HG03066 (cell line): Measurements from ENCODE around the gene NPC2.
"Not testable (repeated sequence)": the region's sequence is repeated elsewhere in the genome, so short reads cannot be mapped to it uniquely, and the experiment has no call there.

ENCODE experiments used
- ATAC-seq: cut with Tn5 transposase; IDR thresholded peaks from one replicate; pipeline ENCODE4 v1.9.1; 2021; ENCODE audit warnings: low read depth; ENCODE audit not compliant: unreplicated experiment

Gene NPC2

GRCh38 chr14:74474376-74474775 is 18.7 kb downstream of the NPC2 start:
- no peak for ATAC-seq

GRCh38 chr14:74472601-74473000 is 20.5 kb downstream of the NPC2 start:
- ATAC-seq = no peak

GRCh38 chr14:74469548-74470518 is 23.3 kb downstream of the NPC2 start:
- no peak for ATAC-seq

GRCh38 chr14:74468513-74468912 is 24.6 kb downstream of the NPC2 start:
- no peak for ATAC-seq

DNA sequence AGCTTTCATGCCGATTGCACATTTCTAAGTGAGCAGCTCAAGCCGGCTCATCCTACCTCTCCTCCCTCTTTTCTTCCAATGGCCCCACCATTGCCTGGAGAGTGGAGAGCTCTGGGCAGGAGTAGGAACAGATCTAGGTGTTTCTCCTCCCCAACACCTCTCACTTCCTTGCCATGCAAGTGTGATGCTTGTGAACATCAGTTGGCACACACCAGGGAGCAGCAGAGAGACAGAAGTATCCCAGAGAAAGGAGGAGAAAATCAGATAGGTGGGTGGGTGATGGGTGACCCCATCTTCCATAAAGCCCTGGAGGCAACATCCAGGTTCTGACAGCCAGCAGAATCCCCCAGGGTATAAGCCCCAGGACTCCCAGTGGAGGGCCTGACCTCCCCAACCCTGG is 27.8 kb downstream of the NPC2 start:
- ATAC-seq = no peak

GRCh38 chr14:74464785-74465184 is 28.3 kb downstream of the NPC2 start:
- no peak for ATAC-seq

- ATAC-seq = no peak
These were observed 29.4 kb downstream of the NPC2 start for GRCh38 chr14:74463697-74464096.

DNA sequence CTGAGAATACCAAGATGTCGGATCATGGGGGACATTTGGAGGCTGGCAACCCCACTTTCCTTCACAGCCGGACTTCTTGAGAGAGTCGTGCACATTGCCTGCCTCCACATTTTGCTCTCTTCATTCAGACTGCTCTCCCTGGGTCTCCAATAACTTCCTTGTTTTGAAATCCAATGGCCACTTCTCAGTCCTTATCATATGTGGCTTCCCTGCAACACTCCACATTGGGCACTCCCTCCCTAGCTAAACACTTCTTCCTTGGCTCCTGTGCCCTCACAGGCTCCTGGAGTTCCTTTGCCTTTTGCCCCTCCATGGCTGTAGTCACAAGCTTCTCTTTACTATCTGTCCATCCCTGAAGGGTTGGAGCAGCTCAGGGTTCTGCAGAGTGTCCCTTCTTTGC is 30.1 kb downstream of the NPC2 start:
- ATAC-seq = no peak

DNA sequence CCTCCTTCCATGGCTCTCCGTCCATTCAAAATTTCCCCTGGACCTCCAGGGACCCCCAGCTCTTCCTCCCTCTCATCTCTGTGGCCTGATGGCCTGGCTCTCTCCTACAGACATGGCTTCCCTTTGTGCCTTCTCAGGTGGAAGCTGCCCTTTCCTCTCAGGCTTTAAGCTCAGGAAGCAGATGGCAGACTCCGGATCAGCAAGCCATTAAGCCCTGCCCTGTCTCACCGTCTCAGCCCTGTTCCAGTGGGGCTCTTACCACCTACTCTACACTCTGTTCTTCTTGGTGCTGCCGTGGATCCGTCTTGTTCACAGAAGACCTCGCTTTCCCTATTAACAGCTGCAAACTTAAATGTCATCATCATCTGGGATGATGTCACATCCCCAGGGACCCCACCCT is 33.1 kb downstream of the NPC2 start:
- no peak for ATAC-seq

DNA sequence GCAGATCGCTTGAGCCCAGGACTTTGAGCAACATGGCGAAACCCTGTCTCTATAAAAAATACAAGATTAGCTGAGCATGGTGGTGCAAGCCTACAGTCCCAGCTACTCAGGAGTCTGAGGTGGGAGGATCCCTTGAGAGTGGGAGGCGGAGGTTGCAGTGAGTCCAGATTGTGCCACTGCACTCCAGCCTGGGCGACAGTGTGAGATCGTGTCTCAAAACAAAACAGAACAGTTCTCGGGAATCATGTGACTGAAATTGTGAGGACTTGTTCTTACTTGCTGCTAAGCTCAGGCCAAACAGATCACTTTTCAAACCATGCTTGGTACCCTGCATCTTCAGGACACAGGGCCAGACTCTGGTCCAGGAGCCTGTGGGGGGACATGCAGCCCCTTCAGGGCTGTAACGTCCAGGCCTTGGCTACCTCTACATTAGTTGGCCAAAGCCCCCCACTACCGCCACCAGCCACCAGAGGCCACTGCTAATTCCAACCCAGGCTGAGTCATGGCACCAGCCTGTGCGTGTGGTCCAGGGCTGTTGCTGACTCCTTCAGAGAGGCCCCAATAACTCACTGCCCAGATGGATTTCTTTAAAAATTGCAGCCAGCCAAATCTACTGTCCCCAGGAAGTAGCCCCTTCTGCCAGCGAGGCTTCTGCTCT is 33.7 kb downstream of the NPC2 start:
- ATAC-seq = no peak

DNA sequence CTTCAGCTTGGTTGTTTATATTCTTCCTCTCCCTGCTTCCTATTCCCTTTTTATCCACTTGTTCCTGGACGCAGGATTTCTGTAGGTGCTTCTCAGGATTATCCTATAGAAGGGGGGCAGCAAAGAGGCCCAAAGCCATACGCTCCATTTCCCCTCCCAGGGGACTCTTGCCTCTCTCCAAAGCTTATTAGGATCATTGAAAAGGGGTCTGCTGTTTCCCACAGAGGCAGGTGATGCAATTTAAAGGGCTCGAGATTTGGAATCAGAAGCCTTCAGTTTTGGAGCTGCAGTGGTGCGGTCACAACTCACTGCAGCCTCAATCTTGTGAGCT is 35.6 kb downstream of the NPC2 start:
- ATAC-seq = no peak

DNA sequence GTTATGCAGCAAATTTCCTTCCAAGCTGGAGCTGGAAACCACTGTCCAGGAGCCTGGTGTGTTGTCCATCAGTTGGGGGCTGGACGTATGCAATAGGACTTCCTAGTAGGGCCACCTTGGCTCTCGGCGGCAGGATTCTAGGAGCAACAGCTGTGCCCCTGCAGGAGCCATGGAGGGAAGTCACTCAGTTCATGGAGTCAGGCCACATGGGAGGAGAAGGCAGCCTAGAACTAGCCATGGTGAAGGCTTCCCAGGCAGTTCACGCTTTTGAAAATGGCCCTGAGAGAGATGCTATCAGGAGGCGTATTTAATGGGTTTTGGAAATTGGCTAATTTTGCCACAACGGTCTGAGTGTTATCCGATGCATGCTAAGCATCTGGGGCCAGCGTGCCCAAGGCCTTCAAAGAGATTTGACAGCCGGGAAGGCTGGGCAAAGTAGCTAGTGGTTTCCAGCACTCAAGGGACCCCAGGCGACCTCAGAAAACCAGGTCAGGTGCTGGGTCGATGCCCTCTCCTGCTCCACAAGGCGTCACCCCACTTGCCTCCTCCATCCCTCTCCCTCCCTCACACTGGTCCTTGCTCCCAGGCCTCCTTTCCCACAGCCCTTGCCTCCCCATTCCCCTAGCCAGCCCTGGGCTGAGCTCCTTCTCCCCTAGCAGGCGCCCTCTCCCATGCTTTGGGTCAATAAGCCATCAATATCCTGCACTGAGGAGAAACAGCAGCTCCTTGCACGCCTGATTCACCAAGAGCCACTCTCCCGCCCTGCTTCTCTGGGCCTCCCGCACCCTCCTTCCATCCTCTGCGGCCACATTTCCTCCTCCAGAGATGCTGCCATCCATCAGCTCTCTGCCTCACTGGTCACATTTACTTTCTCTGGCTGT is 36.2 kb downstream of the NPC2 start:
- ATAC-seq = no peak

DNA sequence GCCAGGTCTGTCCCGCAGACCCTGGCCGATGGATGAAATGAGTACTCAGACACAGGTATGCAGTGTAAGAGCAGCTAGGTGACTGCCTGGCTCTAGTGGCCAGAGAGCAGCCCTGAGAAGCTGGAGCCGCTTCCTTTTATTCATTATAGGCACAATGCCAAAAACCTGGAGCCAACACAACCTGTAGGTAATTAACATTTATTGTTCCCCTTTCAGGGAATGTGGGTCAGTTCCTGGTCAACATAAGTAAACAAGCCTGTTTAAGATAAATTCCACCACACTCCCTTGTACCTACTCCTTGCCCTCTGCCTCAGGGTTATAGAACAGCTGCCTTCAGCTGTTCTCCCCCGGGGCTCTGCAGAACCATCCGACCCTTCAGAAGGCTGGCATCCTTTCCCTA is 38.7 kb downstream of the NPC2 start:
- ATAC-seq = not testable (repeated sequence)

DNA sequence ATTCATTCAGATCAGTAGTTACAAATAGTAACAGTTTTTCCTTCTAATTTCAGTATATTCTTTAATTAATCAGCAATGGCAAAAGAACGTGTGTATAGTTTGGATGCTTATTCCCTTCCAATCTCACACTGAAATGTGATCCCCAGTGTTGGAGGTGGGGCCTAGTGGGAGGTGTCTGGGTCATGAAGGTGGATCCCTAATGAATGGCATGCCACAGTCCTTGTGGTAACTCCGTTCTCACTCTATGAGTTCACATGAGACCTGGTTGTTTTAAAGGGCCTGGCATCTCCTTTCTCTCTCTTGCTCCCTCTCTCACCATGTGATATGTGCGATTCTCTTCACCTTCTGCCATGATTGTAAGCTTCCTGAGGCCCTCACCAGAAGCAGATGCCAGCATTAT is 48.2 kb downstream of the NPC2 start:
- no peak for ATAC-seq

DNA sequence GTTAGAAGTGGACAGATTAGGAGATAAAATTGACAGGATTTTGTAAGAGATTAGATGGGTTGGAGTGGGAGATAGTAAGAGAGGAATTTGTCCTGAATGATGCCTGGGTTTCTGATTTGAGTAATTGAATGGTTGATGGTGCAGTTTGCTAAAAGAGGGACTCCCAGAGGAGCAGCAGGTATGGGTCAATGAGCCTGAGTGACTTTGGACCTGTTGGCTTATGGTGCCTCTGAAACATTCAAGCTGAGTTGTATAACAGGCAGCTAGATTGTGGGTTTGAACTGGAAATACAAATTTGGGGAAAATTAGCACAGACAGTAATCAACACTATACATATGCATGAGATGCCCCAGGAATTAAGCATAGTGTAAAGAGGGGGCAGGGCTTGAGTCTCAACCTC is 50.3 kb downstream of the NPC2 start:
- ATAC-seq = no peak

DNA sequence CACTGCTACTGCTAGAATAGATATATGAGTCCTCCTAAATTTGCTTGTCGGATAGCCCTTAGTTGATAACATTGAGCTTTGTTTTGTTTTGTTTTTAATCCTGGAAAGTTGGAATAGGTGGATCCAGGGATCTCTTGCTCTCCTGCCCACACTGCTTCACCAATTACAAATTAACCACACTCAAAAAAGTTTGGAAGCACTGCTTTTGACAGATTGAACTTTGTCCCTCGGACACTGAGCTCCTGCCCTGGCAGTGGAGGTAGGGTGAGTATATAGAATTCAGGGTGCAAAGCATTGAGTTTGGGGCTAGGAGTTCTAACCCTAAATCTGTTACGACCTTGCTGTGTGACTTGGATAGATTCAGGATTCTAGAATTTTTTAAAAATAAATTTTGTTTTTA is 52.0 kb downstream of the NPC2 start:
- no peak for ATAC-seq

- no peak for ATAC-seq
These were observed 54.7 kb downstream of the NPC2 start for GRCh38 chr14:74438351-74438915.

GRCh38 chr14:74437496-74438053 is 55.5 kb downstream of the NPC2 start:
- ATAC-seq = no peak

DNA sequence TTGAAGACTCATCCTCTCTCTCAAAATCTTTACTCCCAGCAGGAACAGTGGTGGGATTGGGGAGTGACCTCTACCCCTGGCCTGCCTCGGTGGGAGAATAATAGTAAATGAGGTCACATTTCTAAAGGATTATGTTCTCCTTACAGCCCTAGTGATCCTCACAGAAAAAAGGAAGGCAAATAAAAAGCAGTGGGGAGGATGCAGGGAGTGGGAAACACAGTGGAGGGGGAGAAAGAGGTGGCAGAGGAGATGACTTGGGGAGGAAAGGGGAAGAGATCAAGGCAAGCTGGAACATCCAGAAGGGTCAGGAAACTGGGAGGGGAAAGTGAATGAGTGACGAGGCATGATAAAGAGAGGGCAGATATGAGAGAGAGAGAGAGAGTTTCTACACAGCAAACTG is 58.8 kb downstream of the NPC2 start:
- ATAC-seq = no peak

DNA sequence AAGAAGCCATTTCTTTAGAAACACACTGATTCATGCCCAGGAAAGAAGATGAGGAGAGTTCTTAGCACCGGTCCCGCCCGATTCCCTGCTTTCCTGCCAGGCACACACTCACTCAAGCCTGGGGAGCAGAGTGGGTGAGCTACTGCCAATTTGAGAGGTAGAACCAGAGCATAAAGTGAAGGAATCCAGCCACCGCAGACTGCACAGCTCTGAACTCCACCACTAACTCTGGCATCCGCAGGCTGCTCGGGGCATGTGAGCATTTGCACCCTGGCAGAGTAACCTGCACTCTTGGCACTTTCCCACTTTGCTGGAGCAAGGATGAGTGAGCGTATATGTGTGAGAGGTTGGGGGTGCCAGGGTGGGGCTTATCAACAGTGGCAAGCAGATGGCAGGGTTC is 63.1 kb downstream of the NPC2 start:
- no peak for ATAC-seq
